HG03064 (cell line): ENCODE results near the gene PNPLA1.
"Not testable (repeated sequence)": the region's sequence is repeated elsewhere in the genome, so short reads cannot be mapped to it uniquely, and the experiment has no call there.

Experiments
- ATAC-seq: cut with Tn5 transposase; IDR thresholded peaks from one replicate; pipeline ENCODE4 v1.9.1; 2021; ENCODE audit warnings: low read depth; ENCODE audit not compliant: unreplicated experiment

PNPLA1 gene

GRCh38 chr6:36333931-36334725, 64.3 kb downstream of the PNPLA1 start:
- no peak for ATAC-seq

GRCh38 chr6:36334832-36335459, 65.1 kb downstream of the PNPLA1 start:
- no peak for ATAC-seq

- no peak for ATAC-seq
Observed at GRCh38 chr6:36335465-36336207, 65.8 kb downstream of the PNPLA1 start.

DNA sequence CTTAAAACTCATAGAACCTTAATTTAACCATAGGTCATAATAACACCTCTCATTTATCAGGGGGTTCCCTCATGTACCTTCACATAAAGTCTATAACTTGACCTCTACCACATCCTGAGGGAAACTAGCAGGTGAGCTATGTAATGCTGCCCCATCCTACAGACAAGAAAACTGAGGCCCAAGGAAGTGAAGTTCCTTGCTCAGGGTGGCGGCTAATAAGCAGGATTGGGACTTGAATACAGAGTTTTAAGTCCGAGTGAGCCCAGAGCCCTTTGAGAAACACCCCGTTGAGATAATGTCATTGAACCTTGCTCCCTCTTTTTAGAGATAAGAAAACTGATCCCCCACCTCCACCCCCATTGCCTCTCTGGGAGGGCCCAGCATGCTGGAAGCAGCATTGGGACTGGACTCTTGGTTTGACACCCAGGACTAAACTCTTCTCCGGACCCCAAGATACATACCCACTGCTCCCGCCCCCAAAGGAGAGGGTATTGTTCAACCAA, 66.4 kb downstream of the PNPLA1 start:
- ATAC-seq = no peak

- ATAC-seq = no peak
Observed at GRCh38 chr6:36336779-36337241, 67.0 kb downstream of the PNPLA1 start, which contains the start of gene BNIP5. TSS of gene BNIP5 (minus strand) at chr6:36336888. CDS start at chr6:36330690, 6,198 bp downstream.

- no peak for ATAC-seq
Observed at GRCh38 chr6:36337814-36338213, 68.0 kb downstream of the PNPLA1 start.

- not testable (repeated sequence) for ATAC-seq
Observed at GRCh38 chr6:36338223-36338622, 68.4 kb downstream of the PNPLA1 start.

DNA sequence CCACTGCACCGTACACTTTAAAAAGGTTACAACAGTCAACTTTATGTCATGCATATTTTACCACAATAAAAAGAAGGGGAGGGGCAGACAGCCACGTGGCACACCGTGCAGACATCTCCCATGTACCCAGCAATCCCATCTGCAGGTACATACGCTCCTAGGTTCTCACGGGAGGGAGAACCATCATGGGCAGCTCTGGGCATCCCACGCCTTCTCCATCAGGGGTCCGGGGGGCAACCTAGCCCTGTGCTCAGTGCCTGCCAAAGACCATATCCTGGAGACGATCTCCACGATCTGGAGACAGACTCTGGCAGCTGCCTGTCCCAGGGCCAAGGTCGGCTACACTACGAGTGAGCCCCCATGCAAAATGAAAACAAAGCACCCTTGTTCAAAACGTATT, 69.3 kb downstream of the PNPLA1 start:
- ATAC-seq = no peak

GRCh38 chr6:36340306-36340617, 70.4 kb downstream of the PNPLA1 start:
- ATAC-seq = no peak

DNA sequence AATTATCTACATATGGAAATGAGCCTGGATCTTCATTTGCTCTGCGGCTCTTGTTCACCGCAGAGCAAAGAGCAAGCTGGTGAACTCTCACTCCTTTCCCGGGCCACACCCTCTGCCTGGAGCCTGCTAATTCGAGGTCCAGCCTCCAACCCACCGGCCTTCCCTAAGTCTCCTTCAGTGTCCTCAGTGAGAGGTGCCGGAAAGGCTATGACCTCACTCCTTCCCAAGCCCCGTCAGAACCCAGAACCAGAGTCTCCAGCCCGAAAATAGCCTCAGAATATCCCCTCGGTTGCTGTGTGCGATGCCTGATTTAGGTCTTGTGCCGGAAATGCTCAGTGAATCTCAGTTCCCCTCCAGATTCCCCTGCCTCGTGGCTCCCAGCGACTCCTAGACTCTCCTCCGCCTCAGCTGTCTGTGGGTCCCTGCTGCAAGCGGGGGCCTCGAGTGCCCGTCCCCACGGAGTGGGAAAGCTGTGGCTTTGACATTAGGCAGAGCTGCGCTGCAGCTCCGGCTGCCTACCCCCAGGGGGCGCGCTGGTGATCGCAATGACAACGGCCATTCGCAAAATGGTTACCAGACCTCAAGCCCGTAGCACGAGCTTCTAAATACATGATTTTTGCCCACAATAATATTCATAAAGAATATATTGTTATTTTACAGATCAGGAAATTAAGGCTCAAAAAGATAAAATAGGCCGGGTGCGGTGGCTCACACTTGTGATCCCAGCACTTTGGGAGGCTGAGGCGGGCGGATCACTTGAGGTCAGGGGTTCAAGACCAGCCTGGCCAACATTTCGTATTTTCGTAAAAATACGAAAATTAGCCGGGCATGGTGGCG, 71.0 kb downstream of the PNPLA1 start:
- no peak for ATAC-seq

- ATAC-seq = no peak
Observed at GRCh38 chr6:36343109-36343680, 73.3 kb downstream of the PNPLA1 start.

DNA sequence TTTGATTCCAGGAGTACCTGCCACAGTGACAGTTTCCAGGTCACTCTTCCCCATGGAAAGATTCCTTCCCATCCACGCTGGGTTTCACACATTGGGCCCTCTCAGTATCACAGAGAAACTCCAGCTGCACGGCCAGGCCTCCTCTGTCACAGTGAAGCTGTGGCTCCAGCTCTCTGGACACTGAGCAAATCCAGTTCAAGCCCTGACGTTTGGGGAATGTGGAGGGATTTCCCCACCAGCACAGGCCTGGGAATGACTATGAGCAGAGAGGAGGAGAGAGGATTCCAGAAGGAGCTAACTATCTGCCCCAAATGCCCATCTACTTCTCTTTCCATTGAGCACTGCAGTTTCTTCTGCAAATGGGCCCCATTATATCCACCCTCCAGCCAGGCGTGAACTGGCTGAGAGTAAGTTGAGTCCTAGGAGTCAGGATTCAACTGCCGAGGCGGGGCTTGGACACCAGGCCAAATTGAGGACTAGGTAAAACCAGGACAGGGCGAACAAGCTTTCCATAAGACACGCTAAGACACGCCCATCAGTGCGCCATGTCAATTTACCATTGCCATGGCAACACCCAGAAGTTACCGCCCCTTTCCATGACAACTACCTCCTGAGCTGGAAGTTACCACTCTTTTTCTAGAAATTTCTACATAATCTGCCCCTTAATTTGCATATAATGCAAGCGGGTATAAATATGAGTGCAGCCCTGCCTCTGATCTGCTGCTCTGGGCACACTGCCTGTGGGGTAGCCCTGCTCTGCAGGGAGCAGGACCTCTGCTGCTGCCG, 76.0 kb downstream of the PNPLA1 start:
- ATAC-seq = no peak

DNA sequence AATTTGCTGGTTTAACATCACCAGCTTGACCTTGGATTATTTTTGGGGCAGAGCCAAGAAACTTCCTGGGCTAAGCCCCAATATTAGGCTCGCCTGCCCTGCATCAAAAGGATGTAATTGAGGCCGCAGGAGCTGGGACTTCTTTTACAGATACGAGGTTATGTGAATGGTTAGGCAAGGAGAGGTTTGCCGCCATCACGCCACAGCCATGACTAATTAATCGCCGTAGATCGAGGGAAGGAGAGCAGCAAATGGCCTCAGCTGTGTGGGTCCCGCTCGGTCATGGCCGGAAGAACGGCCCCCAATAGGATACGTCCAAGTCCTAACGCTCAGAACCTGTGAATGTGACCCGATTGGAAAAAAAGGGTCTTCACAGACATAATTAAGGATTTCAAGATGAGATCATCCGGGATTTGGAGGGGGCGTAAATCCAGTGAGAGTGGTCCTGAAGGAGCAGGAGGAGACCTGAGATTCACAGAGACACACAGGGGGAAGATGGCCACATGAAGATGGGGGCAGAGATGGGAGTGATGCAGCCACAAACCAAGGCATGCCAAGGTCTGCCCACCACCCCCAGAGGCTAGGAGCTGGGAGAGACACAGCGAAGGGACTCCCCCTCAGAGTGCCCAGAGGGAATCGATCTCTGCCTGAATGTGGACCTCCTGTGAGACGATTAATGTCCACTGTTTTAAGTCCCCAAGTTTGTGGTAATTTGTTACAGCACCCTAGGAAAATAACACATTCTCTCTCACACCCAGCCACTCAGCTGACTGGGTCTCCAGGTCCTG, 76.8 kb downstream of the PNPLA1 start:
- no peak for ATAC-seq

GRCh38 chr6:36347621-36348020, 77.8 kb downstream of the PNPLA1 start:
- no peak for ATAC-seq

GRCh38 chr6:36349240-36349639, 79.4 kb downstream of the PNPLA1 start:
- ATAC-seq = no peak

DNA sequence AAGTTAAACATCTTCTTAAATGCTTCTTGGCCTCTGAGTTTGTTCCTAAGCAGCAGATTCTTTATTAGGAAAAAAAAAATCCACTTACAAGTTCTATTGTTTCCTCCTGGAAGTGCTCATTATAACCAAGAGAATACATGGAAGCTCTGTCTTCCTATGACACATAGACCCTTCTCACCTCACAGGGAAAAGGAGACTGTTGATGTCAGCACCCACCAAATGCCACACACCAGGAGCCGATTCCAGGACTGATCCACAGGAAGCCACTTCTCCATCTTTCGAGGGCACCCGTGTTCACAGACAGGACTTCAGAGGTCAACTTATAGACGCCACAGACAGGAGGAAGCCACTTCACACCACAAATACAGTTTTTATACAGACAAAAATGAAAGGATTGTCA, 80.2 kb downstream of the PNPLA1 start:
- ATAC-seq = no peak

DNA sequence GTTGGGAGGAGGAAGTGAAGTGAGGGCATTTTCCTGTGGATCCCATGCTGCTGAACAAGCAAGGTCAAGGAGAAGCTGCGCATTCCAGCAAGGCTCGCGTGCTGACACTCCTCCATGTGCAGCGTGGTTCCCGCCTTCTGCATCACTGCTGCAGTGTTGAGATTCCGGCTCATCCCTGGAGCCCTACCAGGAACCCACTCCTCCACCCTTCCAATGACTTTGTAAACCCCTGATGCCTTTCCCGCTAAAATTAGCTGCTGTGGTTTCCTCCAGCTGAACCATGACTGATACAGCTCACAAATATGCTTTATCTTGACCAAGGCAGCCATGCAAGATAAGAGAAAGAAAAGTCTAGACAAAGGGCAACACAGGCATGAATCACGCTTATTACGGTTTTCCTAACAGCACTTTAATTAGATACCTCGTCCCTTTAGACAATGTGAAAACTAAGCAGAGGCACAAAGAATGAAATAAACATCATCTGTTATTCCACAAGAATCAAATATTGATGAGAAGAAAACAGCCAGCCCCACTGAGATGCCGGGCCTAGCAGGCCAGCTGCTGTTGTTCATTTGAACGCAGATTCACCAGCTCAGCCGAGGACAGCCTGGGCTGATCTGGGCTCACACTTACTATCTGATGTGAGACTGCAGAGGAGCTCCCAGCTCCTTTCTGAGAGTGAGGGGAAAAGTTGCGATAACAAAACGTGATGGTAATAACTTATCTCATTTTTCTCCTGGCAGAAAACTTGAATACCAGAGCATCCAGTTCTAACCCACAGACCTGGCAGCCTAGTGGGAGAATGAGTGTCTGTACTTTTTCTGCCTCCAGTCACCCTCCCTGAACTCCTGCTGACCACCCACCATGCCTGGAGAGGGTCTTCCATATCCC, 81.1 kb downstream of the PNPLA1 start:
- no peak for ATAC-seq
